HG03354 (cell line): ENCODE data around the gene FBXO40.
"Not testable (repeated sequence)": the region's sequence is repeated elsewhere in the genome, so short reads cannot be mapped to it uniquely, and the experiment has no call there.

Source experiments
- ATAC-seq: cut with Tn5 transposase; IDR thresholded peaks from one replicate; pipeline ENCODE4 v1.9.1; 2021; ENCODE audit warnings: mild to moderate bottlenecking; ENCODE audit not compliant: unreplicated experiment, poor library complexity, severe bottlenecking

Gene FBXO40

GRCh38 chr3:121592856-121593702 is at the start of gene FBXO40:
FBXO40 (plus strand) TSS chr3:121593379; CDS start chr3:121620576, 27,197 bp downstream.
- ATAC-seq: peak; percentile 91

GRCh38 chr3:121545049-121545573 is 48.1 kb upstream of the FBXO40 start:
- peak; percentile 1 for ATAC-seq

GRCh38 chr3:121545574-121546455 is 47.4 kb upstream of the FBXO40 start, which contains the start of gene POLQ:
POLQ (minus strand) TSS chr3:121545988; CDS start chr3:121545877, 111 bp downstream.
- ATAC-seq: peak; percentile 83

- no peak for ATAC-seq
Observed at GRCh38 chr3:121552379-121552778, 40.8 kb upstream of the FBXO40 start.

- no peak for ATAC-seq
Observed at GRCh38 chr3:121552797-121553196, 40.4 kb upstream of the FBXO40 start.

- ATAC-seq: no peak
Observed at GRCh38 chr3:121557426-121557934, 35.7 kb upstream of the FBXO40 start.

GRCh38 chr3:121562148-121562547 is 31.0 kb upstream of the FBXO40 start:
- ATAC-seq: no peak

- ATAC-seq: no peak
Observed at GRCh38 chr3:121566773-121567172, 26.4 kb upstream of the FBXO40 start.

GRCh38 chr3:121567649-121568048 is 25.5 kb upstream of the FBXO40 start, which contains the start of gene ARGFX:
ARGFX (plus strand) TSS chr3:121567949; CDS start chr3:121570714, 2,765 bp downstream.
- no peak for ATAC-seq

- ATAC-seq: no peak
Observed at GRCh38 chr3:121574449-121574848, 18.7 kb upstream of the FBXO40 start.

GRCh38 chr3:121581691-121582090 is 11.5 kb upstream of the FBXO40 start:
- no peak for ATAC-seq

- no peak for ATAC-seq
Observed at GRCh38 chr3:121584418-121584817, 8.8 kb upstream of the FBXO40 start.

- ATAC-seq: not testable (repeated sequence)
Observed at GRCh38 chr3:121593806-121594205, 627 bp downstream of the FBXO40 start.

- ATAC-seq: no peak
Observed at GRCh38 chr3:121594850-121595249, 1.7 kb downstream of the FBXO40 start.

- no peak for ATAC-seq
Observed at GRCh38 chr3:121595765-121596406, 2.7 kb downstream of the FBXO40 start.

- no peak for ATAC-seq
Observed at GRCh38 chr3:121598564-121598963, 5.4 kb downstream of the FBXO40 start.

GRCh38 chr3:121599900-121600299 is 6.7 kb downstream of the FBXO40 start:
- ATAC-seq: not testable (repeated sequence)

- ATAC-seq: no peak
Observed at GRCh38 chr3:121601212-121601812, 8.1 kb downstream of the FBXO40 start.

GRCh38 chr3:121604759-121605158 is 11.6 kb downstream of the FBXO40 start:
- no peak for ATAC-seq
